H1 (cell line): ENCODE data around the gene SEMA3C. TPM values are rescaled to one million over a fixed set of nuclear protein-coding genes. Genes with fewer than 3 reads are reported as not detected.

Experiments used
- CTCF ChIA-PET: fragments of 300-600 bp; sonication (Branson Sonifier 250); formaldehyde crosslinking; loops from one replicate; lab custom pipeline; 2021; ENCODE audit not compliant: partially characterized antibody; lab: Charles Lee
- POLR2A ChIA-PET: fragments of 300-600 bp; sonication (Branson Sonifier 250); formaldehyde crosslinking; loops from one replicate; lab custom pipeline; 2021; ENCODE audit warnings: inconsistent platforms; ENCODE audit not compliant: partially characterized antibody; lab: Charles Lee
- DNase-seq, 2 experiments: peaks; one replicate each; pipeline versions ENCODE4 v3.0.0 to v3.0.0-alpha.2; 2010 to 2022; ENCODE audit warnings: low spot score in 2 of 2, low read depth in 1 of 2, mixed read lengths in 1 of 2
- FAIRE-seq: peaks from 2 replicates; lab custom pipeline; 2011; peaks lifted over from hg19 to GRCh38; lab: Jason Lieb, UNC
- H2AFZ ChIP-seq: 2 replicates; pipeline ENCODE4 v1.8.1; 2012; ENCODE audit warnings: low read length, inconsistent platforms
- H2AK5ac ChIP-seq: 2 replicates; pipeline ENCODE4 v1.6.1; 2013; ENCODE audit warnings: low read depth, low read length
- H2BK120ac ChIP-seq: replicated peaks from 2 replicates; pipeline ENCODE3; 2013; ENCODE audit warnings: low read depth, low read length, inconsistent platforms
- H2BK12ac ChIP-seq: 2 replicates; pipeline ENCODE4 v1.6.1; 2013; ENCODE audit warnings: low read depth, low read length
- H2BK15ac ChIP-seq: 2 replicates; pipeline ENCODE4 v1.6.1; 2013; ENCODE audit warnings: low read length
- H2BK20ac ChIP-seq: 2 replicates; pipeline ENCODE4 v1.6.1; 2013; ENCODE audit warnings: low read length
- H2BK5ac ChIP-seq: 2 replicates; pipeline ENCODE4 v1.6.1; 2013; ENCODE audit warnings: low read depth, low read length
- H3K14ac ChIP-seq: 2 replicates; pipeline ENCODE4 v1.6.1; 2013; ENCODE audit warnings: inconsistent platforms; ENCODE audit not compliant: insufficient read length
- H3K18ac ChIP-seq: 2 replicates; pipeline ENCODE4 v1.6.1; 2013; ENCODE audit warnings: low read length; ENCODE audit errors: extremely low read depth
- H3K23ac ChIP-seq: 2 replicates; pipeline ENCODE4 v1.6.1; 2013; ENCODE audit warnings: inconsistent platforms; ENCODE audit not compliant: insufficient read length
- H3K23me2 ChIP-seq: 2 replicates; pipeline ENCODE4 v1.6.1; 2013; ENCODE audit warnings: low read depth, low read length
- H3K27ac ChIP-seq: 2 replicates; pipeline ENCODE4 v1.6.1; 2011; ENCODE audit warnings: low read depth, low read length, inconsistent platforms
- H3K27me3 ChIP-seq, 4 experiments: replicated peaks in 1 of 4; 1 replicate in 1 of 4; 2 replicates in 3 of 4; pipeline versions ENCODE4 v1.6.1 to v1.8.1; 2011 to 2013; ENCODE audit warnings: low read length in 3 of 4, mild to moderate bottlenecking in 3 of 4, inconsistent platforms in 2 of 4, mixed read lengths in 2 of 4, moderate library complexity in 1 of 4; ENCODE audit not compliant: control insufficient read depth in 3 of 4, insufficient read depth in 3 of 4; ENCODE audit errors: extremely low read depth in 1 of 4
- H3K36me3 ChIP-seq, 4 experiments: 2 replicates each; pipeline versions ENCODE4 v1.6.1 to v1.8.1; 2011 to 2013; ENCODE audit warnings: mild to moderate bottlenecking in 4 of 4, low read length in 3 of 4, moderate library complexity in 2 of 4, control low read depth in 1 of 4, inconsistent platforms in 1 of 4; ENCODE audit not compliant: insufficient read depth in 4 of 4, control insufficient read depth in 2 of 4
- H3K4ac ChIP-seq: replicated peaks from 2 replicates; pipeline ENCODE3; 2013; ENCODE audit warnings: low read length, low read depth, mixed read lengths, inconsistent platforms; ENCODE audit not compliant: insufficient read length
- H3K4me1 ChIP-seq, 4 experiments: replicated peaks in 1 of 4; 1 replicate in 1 of 4; 2 replicates in 3 of 4; pipeline versions ENCODE4 v1.6.1 to v1.8.1; 2011 to 2013; ENCODE audit warnings: low read length in 3 of 4, inconsistent platforms in 2 of 4, mixed read lengths in 1 of 4; ENCODE audit not compliant: insufficient read depth in 4 of 4, control insufficient read depth in 3 of 4
- H3K4me2 ChIP-seq, 2 experiments: 2 replicates each; pipeline versions ENCODE4 v1.6.1 to v1.8.1; 2011 to 2013; ENCODE audit warnings: low read depth in 2 of 2, low read length in 2 of 2, control low read depth in 1 of 2, inconsistent platforms in 1 of 2, mild to moderate bottlenecking in 1 of 2; ENCODE audit not compliant: insufficient read depth in 1 of 2
- H3K4me3 ChIP-seq, 4 experiments: fragments of 200-600, 300-600 bp in 1 of 4; sonication (generic), shearing (Covaris generic), sonication (Bioruptor Twin) in 1 of 4; 2 replicates each; pipeline versions ENCODE4 v1.5.1 to v1.8.1; 2011 to 2016; ENCODE audit warnings: low read length in 4 of 4, low read depth in 3 of 4, control low read depth in 2 of 4, inconsistent platforms in 2 of 4, mild to moderate bottlenecking in 2 of 4, mixed read lengths in 1 of 4, moderate library complexity in 1 of 4; ENCODE audit not compliant: insufficient read depth in 2 of 4; ENCODE audit errors: extremely low read depth in 1 of 4
- H3K56ac ChIP-seq: replicated peaks from 2 replicates; pipeline ENCODE3; 2013; ENCODE audit warnings: low read depth, mild to moderate bottlenecking, mixed read lengths, low read length, inconsistent platforms; ENCODE audit not compliant: insufficient read length
- H3K79me1 ChIP-seq: 2 replicates; pipeline ENCODE4 v1.6.1; 2013; ENCODE audit warnings: low read depth, low read length, control low read depth
- H3K79me2 ChIP-seq, 2 experiments: 2 replicates each; pipeline versions ENCODE4 v1.6.1 to v1.8.1; 2012 to 2013; ENCODE audit warnings: low read length in 2 of 2, mild to moderate bottlenecking in 2 of 2, inconsistent platforms in 1 of 2; ENCODE audit not compliant: insufficient read depth in 2 of 2, control insufficient read depth in 1 of 2
- H3K9ac ChIP-seq, 4 experiments: replicated peaks in 1 of 4; 1 replicate in 1 of 4; 2 replicates in 3 of 4; pipeline versions ENCODE4 v1.6.1 to v1.8.1; 2011 to 2013; ENCODE audit warnings: low read depth in 3 of 4, low read length in 3 of 4, control low read depth in 2 of 4, mild to moderate bottlenecking in 2 of 4, moderate library complexity in 2 of 4, inconsistent platforms in 1 of 4; ENCODE audit errors: extremely low read depth in 1 of 4
- H3K9me3 ChIP-seq, 2 experiments: 2 replicates each; pipeline versions ENCODE4 v1.6.1 to v1.8.1; 2012 to 2013; ENCODE audit warnings: mild to moderate bottlenecking in 2 of 2, moderate library complexity in 2 of 2, control low read depth in 1 of 2, inconsistent platforms in 1 of 2, low read depth in 1 of 2, low read length in 1 of 2, mixed read lengths in 1 of 2; ENCODE audit not compliant: insufficient read depth in 2 of 2
- H4K20me1 ChIP-seq, 2 experiments: replicated peaks in 1 of 2; 2 replicates each; pipeline versions ENCODE3 to v1.8.1; 2011 to 2013; ENCODE audit warnings: inconsistent platforms in 2 of 2, low read length in 2 of 2, mild to moderate bottlenecking in 1 of 2; ENCODE audit not compliant: insufficient read depth in 2 of 2, control insufficient read depth in 1 of 2
- H4K5ac ChIP-seq: 2 replicates; pipeline ENCODE4 v1.6.1; 2013; ENCODE audit warnings: low read length, low read depth, mixed read lengths, inconsistent platforms; ENCODE audit not compliant: insufficient read length
- H4K8ac ChIP-seq: 2 replicates; pipeline ENCODE4 v1.8.0; 2013; ENCODE audit warnings: mild to moderate bottlenecking, moderate library complexity, low read length, inconsistent platforms; ENCODE audit not compliant: insufficient read depth; ENCODE audit errors: extremely low read depth
- H4K91ac ChIP-seq: replicated peaks from 2 replicates; pipeline ENCODE3; 2013; ENCODE audit warnings: low read length, mixed read lengths, inconsistent platforms; ENCODE audit not compliant: insufficient read length
- CTBP2 ChIP-seq: IDR thresholded peaks from 2 replicates; pipeline ENCODE4 v1.7.0; 2011; ENCODE audit warnings: borderline replicate concordance, mild to moderate bottlenecking, moderate library complexity, mixed read lengths, low read length; ENCODE audit not compliant: insufficient read depth, insufficient read length
- POLR2AphosphoS5 ChIP-seq: IDR thresholded peaks from 2 replicates; pipeline ENCODE4 v1.6.1; 2011; ENCODE audit warnings: low read depth, low read length
- WGBS, 2 experiments: shearing (Covaris generic) in 1 of 2; methylation state at CpG; one replicate each; pipeline versions ENCODE4 v1.1.6 to v1.1.7; 2013 to 2015; ENCODE audit warnings: low lambda C conversion rate in 2 of 2, mixed read lengths in 2 of 2, inconsistent platforms in 1 of 2, low coverage in 1 of 2, missing lambda C conversion rate in 1 of 2; ENCODE audit not compliant: insufficient replicate concordance in 2 of 2, insufficient coverage in 1 of 2, insufficient read length in 1 of 2; ENCODE audit errors: extremely low coverage in 1 of 2, missing lambda C conversion rate in 1 of 2; 5-methylcytosine and 5-hydroxymethylcytosine counted together
- polyA plus RNA-seq, 7 experiments: library from polyadenylated mRNA; depleted of rRNA in 3 of 7; stranded (reverse) in 5 of 7; unstranded in 2 of 7; fragments of >200 nt in 5 of 7; fragments of 200-250 nt in 2 of 7; gene quantifications; 1 replicate in 5 of 7; 2 replicates in 1 of 7; 4 replicates in 1 of 7; pipeline versions ENCODE4 v1.2.1 to v1.2.3, GENCODE V29; 2011 to 2013; ENCODE audit warnings: missing spikeins in 2 of 7, mixed read lengths in 2 of 7
- total RNA-seq: library from RNA; stranded (reverse); fragmentation: NEBNext Ultra II Directional; extraction: Animal tissue kit (Norgen Biotek cat#: 25700); gene quantifications from 2 replicates; pipeline ENCODE4 v1.2.1, GENCODE V29; 2021

Gene SEMA3C
- total and polyA plus RNA-seq, 2 of the 8 experiments (the other 6 are each of a cell fraction or from before 2014, with no cell fraction given) = 0.15 to 1.4 TPM

- H2AFZ ChIP-seq = no peak overlapping the region
- no peaks in the 10 kb centered on the region for H4K20me1 ChIP-seq
- no peak overlapping the region for H3K4ac ChIP-seq
- no peak overlapping the region for H2BK12ac ChIP-seq
- H3K14ac ChIP-seq = no peak overlapping the region
- no peak overlapping the region for H2BK120ac ChIP-seq
- DNase-seq (no peak), FAIRE-seq (no peak)
- no peak overlapping the region for H3K4me3 ChIP-seq
- no peak overlapping the region for H3K23ac ChIP-seq
- H4K8ac ChIP-seq = no peak overlapping the region
- no peaks in the 10 kb centered on the region for H3K79me2 ChIP-seq
- CTCF ChIA-PET = interaction anchor here (0.7 to 1.0 kb wide), 3 partner anchors 241 to 515 kb away, joined by 3 read pairs; no protein-coding TSS in a partner anchor
- POLR2A ChIA-PET = no interaction called here
- H4K91ac ChIP-seq = no peak overlapping the region
- no peak overlapping the region for H2BK5ac ChIP-seq
- H3K4me1 ChIP-seq = peaks cover 0 to 3% (median 0%) of the 10 kb centered on the region in 4 experiments; a peak in 1 of 7 replicates
- H3K36me3 ChIP-seq = no peaks in the 10 kb centered on the region
- H3K4me2 ChIP-seq = no peak overlapping the region
- no peaks in the 10 kb centered on the region for H3K27me3 ChIP-seq
- H3K56ac ChIP-seq = no peak overlapping the region
- no peak overlapping the region for H2BK20ac ChIP-seq
- TF ChIP-seq POLR2AphosphoS5 (no peak), CTBP2 (no peak)
- no peak overlapping the region for H2AK5ac ChIP-seq
- H3K27ac ChIP-seq = no peak overlapping the region
- no peak overlapping the region for H2BK15ac ChIP-seq
- no peak overlapping the region for H3K18ac ChIP-seq
- no peak overlapping the region for H4K5ac ChIP-seq
- WGBS, 2 experiments = 91% methylated on average over 4 of the region's 4 CpGs; no CpG with 5 or more reads in 1 of the 2 experiments
- H3K9ac ChIP-seq = no peak overlapping the region
- no peaks in the 10 kb centered on the region for H3K23me2 ChIP-seq
- no peaks in the 10 kb centered on the region for H3K79me1 ChIP-seq
- no peaks in the 10 kb centered on the region for H3K9me3 ChIP-seq
Observed at GRCh38 chr7:80941208-80941758, 22.4 kb upstream of the SEMA3C start.
